Suppressor macrophage treated with lipopolysaccharide for 4 hours (primary cell): Measurements from ENCODE around the gene ZNF536.

Experiments used
- DNase-seq: peaks from one replicate; pipeline ENCODE4 v3.0.0-alpha.2; 2020

Gene ZNF536

DNA sequence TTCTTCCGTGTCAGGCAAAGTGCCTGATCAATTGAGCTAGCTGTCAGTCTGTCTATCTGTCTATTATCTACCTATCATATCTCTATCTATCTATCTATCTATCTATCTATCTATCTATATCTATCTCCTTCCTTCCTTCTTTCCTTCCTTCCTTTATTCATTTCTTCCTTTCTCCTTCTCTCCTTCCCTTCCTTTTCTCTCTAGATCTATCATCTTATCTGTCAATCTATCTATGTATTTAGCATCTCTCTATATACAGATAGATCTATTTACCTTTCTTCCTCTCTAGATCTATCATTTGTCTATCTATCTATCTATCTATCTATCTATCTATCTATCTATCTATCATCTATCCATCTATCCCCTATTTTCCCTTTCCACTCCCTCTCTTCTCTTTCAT is 5.9 kb upstream of the ZNF536 start:
- DNase-seq: no peak

DNA sequence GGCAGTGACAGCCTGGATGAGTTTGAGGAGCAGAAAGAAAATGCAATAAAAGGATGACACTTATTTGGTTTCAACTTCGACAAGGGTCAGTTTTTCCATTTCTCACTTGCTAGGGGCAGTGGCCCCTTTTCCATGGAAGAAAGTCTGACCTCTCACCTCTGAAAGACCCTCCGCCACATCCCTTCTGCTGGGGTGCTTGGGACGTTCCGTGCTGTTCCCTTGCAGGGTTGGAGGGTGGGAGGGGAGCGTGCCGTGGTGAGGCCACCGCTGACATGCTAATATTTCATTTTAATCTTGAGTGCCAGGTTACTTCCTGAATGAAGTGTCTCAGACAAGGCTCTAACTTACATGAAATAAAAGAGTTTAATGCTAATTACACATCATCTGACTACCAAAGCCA is 5.2 kb upstream of the ZNF536 start:
- DNase-seq: no peak

- DNase-seq: no peak
Measured at GRCh38 chr19:30367421-30367820, 4.8 kb upstream of the ZNF536 start.

- DNase-seq: no peak
Measured at GRCh38 chr19:30369833-30370232, 2.4 kb upstream of the ZNF536 start.

DNA sequence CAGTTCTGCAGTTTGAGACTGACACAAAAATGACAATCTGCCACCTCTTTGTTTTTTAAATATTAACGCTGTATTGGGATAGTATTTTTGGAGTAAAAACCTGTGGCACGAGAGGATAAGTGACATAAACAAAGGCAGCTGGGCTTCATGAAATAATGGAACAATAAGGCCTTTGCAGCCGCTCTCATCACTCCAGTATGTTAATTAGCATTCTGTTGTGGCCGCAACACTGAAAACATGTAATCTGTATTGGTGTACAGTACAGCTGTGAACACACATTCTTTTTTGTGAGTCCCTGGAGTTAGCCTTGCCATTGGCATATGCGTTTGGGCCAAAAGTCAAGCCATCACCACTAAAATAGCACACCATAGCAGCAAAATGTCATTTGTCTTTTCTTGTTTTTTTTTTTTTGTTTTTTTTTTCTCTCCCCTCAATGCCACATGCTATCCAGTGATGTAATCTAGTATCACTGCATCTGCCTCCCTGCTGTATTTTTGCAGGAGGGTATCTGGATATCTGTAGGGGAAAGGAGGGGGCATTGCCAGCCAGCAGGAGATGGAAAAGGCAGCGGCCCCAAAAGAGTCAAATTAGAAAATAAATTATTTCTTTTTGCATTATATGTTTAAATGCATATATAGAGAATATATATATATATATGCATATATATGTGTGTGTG is 885 bp upstream of the ZNF536 start:
- no peak for DNase-seq

DNA sequence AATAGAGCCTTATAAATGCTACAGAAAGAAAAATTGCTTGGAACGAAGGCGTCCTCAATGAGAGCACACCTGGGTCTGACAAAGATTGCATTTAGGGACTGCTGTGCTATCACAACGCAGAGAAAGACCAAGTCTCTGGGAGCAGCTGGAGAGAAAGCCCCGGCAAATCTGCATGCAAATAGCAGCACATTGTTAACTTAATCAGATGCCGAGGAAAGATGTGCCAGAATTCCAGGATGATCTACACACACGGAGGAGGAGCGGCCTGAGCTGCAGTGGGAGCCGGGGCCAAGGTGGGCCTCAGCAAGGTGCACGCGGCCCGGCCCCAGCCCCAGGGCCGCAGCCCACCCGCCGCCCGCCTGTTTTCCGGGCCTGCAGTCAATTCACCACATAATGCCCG is 1.4 kb downstream of the ZNF536 start:
- DNase-seq: no peak

DNA sequence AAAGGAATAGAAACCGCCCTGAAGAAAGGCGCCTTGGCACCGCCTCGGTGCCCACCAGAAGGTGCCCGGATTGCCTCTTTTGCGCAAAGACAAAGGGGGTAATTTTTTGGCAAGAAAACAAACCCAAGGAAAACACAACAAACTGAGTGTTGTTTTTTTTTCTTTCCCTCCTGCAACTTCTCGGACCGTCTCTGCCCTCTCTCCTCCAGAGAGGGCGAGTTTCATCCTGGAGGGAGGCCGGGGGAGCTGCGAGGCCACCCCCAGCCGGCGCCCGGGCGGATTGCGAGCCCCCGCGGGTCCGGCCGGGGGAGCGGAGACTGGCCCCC is 2.3 kb downstream of the ZNF536 start:
- no peak for DNase-seq

DNA sequence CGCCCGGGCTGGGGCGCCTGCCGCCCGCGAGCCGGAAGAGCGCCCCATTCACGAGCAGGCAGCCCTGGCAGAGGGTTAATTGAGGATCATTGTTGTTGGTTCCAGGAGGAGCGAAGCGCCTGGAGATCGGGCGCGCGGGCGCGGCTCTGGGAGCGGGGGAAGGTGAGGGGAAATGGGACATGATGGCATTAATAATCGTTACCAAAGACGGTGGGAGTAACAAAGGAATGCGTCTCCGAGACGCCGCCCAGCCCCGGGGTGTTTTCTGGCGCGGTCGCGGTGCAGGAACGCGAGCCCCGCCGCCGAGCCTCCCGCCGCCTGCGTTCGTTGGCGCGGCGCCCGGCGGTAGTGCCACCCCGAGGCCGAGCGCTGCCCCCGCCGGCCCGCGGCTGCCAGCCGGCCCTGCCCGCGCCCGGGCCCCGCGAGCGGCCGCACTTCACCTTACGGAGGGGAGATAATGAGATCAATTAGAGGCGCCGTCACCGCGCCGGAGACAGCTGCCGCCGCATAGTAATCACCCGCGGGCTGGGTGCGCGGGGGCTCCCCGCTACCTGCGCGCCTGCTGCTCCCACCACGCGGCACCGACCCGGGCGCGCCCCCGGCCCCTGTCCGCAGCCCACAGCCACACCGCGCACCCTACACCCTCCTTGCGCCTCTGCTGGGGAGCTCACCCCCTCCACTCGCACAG is 2.8 kb downstream of the ZNF536 start:
- DNase-seq: no peak

GRCh38 chr19:30375553-30376031 is 3.4 kb downstream of the ZNF536 start:
- no peak for DNase-seq

DNA sequence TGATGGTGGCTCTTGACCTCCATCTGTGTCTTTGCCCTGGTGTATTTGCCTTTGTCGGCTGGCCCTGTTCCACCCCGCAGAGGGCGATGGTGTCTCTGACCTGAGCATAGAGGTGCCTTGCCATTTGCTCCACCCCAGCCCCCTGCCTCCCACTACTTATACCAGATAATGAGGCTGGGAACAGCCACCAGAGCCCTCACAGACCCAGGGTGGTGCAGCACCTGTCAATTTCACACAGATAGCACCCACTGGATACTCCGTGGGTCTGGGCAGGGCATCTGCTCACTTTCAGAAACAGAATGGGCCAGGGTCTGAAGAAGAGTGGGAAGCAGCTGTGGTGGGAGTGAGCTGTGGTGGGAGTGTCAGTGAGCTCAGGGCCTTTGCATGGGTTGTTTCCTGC is 4.1 kb downstream of the ZNF536 start:
- no peak for DNase-seq

- no peak for DNase-seq
Measured at GRCh38 chr19:30376826-30377425, 4.7 kb downstream of the ZNF536 start.

GRCh38 chr19:30378701-30379100 is 6.5 kb downstream of the ZNF536 start:
- no peak for DNase-seq

DNA sequence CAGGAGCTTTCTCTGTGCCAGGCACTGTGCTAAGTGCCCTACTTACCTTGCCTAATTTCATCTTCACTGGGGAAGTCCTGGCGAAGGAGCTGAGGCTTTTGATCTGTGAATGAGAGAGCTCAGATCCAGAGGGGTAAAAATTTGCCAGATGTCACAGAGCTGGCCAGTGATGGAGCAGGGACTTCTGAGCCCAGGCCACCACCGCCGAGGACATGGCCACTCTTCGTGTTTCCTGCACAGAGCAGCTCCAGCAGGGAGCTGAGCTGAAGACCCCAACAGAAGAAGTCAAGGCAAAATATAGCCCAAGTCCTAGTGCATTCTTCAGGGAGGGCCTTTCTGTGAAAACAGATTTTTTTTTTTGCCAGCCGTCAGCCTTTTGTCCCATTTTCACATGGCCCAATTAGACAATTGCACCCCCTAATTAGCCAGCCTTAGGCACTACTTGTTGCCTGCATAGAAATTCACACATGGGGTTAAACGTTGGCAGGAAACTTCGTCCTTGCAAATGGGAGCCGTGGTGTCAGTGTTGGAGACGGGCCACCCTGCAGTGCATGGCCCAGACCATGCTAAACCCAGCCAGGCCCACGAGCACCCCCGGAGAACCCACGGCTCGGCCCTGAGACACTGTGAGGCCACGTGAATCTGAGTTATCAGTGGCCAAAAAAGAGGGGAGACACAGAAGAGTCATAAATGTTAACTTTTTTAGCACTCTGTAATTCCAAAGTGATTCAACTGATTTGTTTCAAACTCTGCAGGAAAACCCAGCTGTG is 7.8 kb downstream of the ZNF536 start:
- no peak for DNase-seq

DNA sequence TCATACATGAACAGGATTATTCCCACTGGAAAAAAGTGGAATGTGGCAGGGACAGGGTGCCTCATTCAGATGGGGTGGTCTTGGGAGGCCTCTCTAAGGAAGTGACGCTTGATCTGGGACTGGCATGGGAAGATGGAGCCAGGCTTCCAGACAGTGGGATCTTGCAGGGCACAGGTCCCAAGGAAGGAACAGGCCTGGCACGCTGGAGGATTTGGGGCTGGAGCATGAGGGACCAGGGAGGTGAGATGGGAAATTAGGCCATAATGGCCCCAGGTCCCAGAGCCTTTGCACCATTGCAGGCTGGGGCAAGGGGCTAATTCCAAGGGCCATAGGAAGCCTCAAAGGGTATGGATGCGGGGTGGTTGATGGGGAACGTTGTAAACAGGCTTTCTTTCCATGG is 9.2 kb downstream of the ZNF536 start:
- DNase-seq: no peak

DNA sequence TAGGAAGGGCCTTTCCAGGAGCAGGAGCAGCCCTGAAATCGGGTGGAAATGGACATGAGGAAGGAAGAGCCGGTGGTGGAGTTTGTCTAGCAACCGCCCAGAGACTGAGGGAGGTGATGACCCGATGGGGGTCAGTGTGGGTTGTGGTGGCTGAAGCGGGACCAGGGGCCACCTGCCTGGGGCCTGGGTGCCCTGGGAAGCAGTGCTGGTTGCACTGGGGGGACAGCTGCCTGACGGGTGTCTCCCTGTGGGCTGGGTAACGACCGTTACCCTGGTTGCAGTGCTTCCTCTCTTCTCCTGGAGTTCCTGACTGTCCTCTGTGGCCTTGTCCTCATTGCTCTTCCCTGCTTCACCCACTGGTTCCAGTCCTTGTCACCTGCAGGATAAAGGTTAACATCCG is 13.0 kb downstream of the ZNF536 start:
- DNase-seq: no peak

DNA sequence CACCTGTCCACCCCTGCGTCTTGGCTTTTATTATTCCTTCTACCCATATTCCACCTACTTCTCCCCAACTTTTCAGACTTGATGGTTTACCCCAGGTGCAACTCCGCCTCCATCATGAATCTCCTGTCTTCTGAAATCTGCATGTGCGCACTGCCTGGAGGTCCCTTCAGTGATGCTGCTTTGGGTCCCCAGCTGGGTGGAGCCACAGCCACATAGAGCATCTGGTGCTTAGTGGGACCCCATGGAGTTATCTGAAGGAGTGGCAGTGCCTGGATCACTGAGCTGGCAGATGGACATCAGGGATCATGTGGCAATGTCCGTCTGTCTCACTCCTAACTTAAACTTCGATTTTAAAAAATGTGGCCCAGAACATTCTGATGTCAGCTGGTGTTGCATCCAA is 13.5 kb downstream of the ZNF536 start:
- DNase-seq: no peak

- DNase-seq: no peak
Measured at GRCh38 chr19:30386551-30387143, 14.5 kb downstream of the ZNF536 start.

- DNase-seq: no peak
Measured at GRCh38 chr19:30387311-30388115, 15.3 kb downstream of the ZNF536 start.

- DNase-seq: no peak
Measured at GRCh38 chr19:30388327-30388726, 16.1 kb downstream of the ZNF536 start.

- no peak for DNase-seq
Measured at GRCh38 chr19:30388819-30389218, 16.6 kb downstream of the ZNF536 start.

- no peak for DNase-seq
Measured at GRCh38 chr19:30390356-30390988, 18.3 kb downstream of the ZNF536 start.

DNA sequence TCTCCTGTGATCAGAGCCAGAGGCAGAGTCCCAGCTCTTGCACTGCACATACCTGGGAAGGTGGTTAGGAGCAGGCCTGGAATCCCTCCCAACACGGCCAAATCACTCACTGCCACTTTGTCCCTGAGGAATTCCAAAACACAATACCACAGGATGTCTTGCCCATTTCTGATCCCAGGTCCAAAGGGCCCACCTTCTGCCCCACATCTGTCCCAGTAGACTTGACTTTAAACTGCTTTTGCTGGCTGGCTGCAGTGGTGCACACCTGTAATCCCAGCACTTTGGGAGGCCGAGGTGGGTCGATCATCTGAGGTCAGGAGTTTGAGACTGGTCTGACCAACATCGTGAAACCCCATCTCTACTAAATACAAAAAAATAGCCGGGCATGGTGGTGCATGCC is 18.9 kb downstream of the ZNF536 start:
- no peak for DNase-seq
